Gastroesophageal sphincter (tissue), 4 donors: Measurements from ENCODE around the gene LIPT1. TPM values are rescaled to one million over a fixed set of nuclear protein-coding genes. Genes with fewer than 3 reads are reported as not detected.
"Not testable (repeated sequence)": the region's sequence is repeated elsewhere in the genome, so short reads cannot be mapped to it uniquely, and the experiment has no call there.

ENCODE experiments used
- ATAC-seq: fragments of 150-250 bp; one replicate; pipeline ENCODE4 v1.9.1; 2016; ENCODE audit warnings: mild to moderate bottlenecking, moderate library complexity
- H3K27ac ChIP-seq, 4 donors: fragments of 200-600 bp; sonication (generic) in 3 of 4; 1 replicate in 3 of 4; 2 replicates in 1 of 4; pipeline ENCODE4 v1.5.1; 2016 to 2019
- H3K27me3 ChIP-seq: fragments of 200-600 bp; sonication (generic); one replicate; pipeline ENCODE4 v1.5.1; 2019
- H3K36me3 ChIP-seq, 2 donors: fragments of 200-600 bp; sonication (generic); one replicate each; pipeline ENCODE4 v1.5.1; 2019; ENCODE audit warnings: control low read depth in 1 of 2
- H3K4me1 ChIP-seq, 3 donors: fragments of 200-600 bp; sonication (generic); 1 replicate in 2 of 3; 2 replicates in 1 of 3; pipeline ENCODE4 v1.5.1; 2016 to 2019; ENCODE audit warnings: control low read depth in 2 of 3
- H3K4me3 ChIP-seq, 2 donors: fragments of 200-600 bp; sonication (generic); one replicate each; pipeline ENCODE4 v1.5.1; 2019; ENCODE audit warnings: mild to moderate bottlenecking in 1 of 2, moderate library complexity in 1 of 2
- H3K9me3 ChIP-seq, 3 donors: fragments of 200-600 bp; sonication (generic); one replicate each; pipeline ENCODE4 v1.5.1; 2017 to 2019; ENCODE audit warnings: control low read depth in 2 of 3
- CTCF ChIP-seq, 4 experiments: fragments of 200-600 bp in 2 of 4; fragments of 450-650 bp in 2 of 4; sonication (generic) in 1 of 4; IDR thresholded peaks; one replicate each; pipeline ENCODE4 v1.5.1; 2017 to 2019; ENCODE audit warnings: antibody characterized with exemption in 4 of 4, mild to moderate bottlenecking in 2 of 4, moderate library complexity in 2 of 4
- EP300 ChIP-seq: sonication (generic); formaldehyde crosslinking; IDR thresholded peaks from one replicate; pipeline ENCODE4 v1.6.1; 2017; ENCODE audit warnings: antibody characterized with exemption, mild to moderate bottlenecking
- POLR2A ChIP-seq, 2 donors: fragments of 450-650 bp; IDR thresholded peaks; one replicate each; pipeline ENCODE4 v1.6.1; 2017; ENCODE audit warnings: antibody characterized with exemption in 2 of 2, mild to moderate bottlenecking in 2 of 2, moderate library complexity in 1 of 2
- POLR2AphosphoS5 ChIP-seq: sonication (generic); formaldehyde crosslinking; IDR thresholded peaks from one replicate; pipeline ENCODE4 v1.6.1; 2017; ENCODE audit warnings: antibody characterized with exemption
- WGBS, 2 donors: methylation state at CpG; one replicate each; pipeline ENCODE4 v1.1.5; 2018; ENCODE audit warnings: low coverage in 1 of 2; 5-methylcytosine and 5-hydroxymethylcytosine counted together
- total RNA-seq, 4 donors: library from RNA; depleted of rRNA; stranded (reverse); fragments of >200 nt; gene quantifications; one replicate each; pipeline ENCODE4 v1.1.0, GENCODE V29; 2016

The LIPT1 gene
- total RNA-seq, 4 donors from 2014 or later: 3.1 to 11.9 (median 5.6) TPM

- ATAC-seq: no peak
- H3K36me3 ChIP-seq: peaks cover 0 to 49% of the 10 kb centered on the region in 2 donors
- H3K27ac ChIP-seq: no peak overlapping the region
- TF ChIP-seq POLR2A (IDR thresholded peaks at IDR 0.05): no peak
- no peak for TF ChIP-seq CTCF (IDR thresholded peaks at IDR 0.05)
- no peak for TF ChIP-seq EP300
- no peak for TF ChIP-seq POLR2AphosphoS5
- H3K4me1 ChIP-seq: peaks cover 0 to 23% (median 6%) of the 10 kb centered on the region in 3 donors
- H3K4me3 ChIP-seq: no peak overlapping the region
- no peaks in the 10 kb centered on the region for H3K27me3 ChIP-seq
- H3K9me3 ChIP-seq: no peaks in the 10 kb centered on the region
These were observed 32.2 kb downstream of the LIPT1 start for GRCh38 chr2:99187011-99187410.

GRCh38 chr2:99188357-99188756 lies 33.6 kb downstream of the LIPT1 start:
- H3K4me3 ChIP-seq: no peak overlapping the region
- ATAC-seq: no peak
- H3K9me3 ChIP-seq: no peaks in the 10 kb centered on the region
- H3K27ac ChIP-seq: no peak overlapping the region
- 94% methylated on average over 3 of the region's 3 CpGs; no CpG with 5 or more reads in 1 of the 2 donors for WGBS, 2 donors
- peaks cover 0 to 62% of the 10 kb centered on the region in 2 donors for H3K36me3 ChIP-seq
- TF ChIP-seq CTCF (IDR thresholded peaks at IDR 0.05) (no peak), EP300 (no peak)
- H3K4me1 ChIP-seq: peaks cover 0 to 10% (median 0%) of the 10 kb centered on the region in 3 donors
- H3K27me3 ChIP-seq: no peaks in the 10 kb centered on the region

- Histone ChIP-seq H3K9me3 (no peaks in the 10 kb centered on the region), H3K4me1 (no peaks in the 10 kb centered on the region), H3K36me3 (peaks cover 0 to 84% of the 10 kb centered on the region in 2 donors), H3K27me3 (no peaks in the 10 kb centered on the region), H3K4me3 (no peak overlapping the region), H3K27ac (no peak overlapping the region)
- TF ChIP-seq CTCF (IDR thresholded peaks at IDR 0.05): no peak
- TF ChIP-seq POLR2A (IDR thresholded peaks at IDR 0.05): no peak
- TF ChIP-seq POLR2AphosphoS5: no peak
- TF ChIP-seq EP300: no peak
- ATAC-seq: no peak
- 57 to 90% methylated on average over 1 of the region's 1 CpG for WGBS, 2 donors
These were observed 35.8 kb downstream of the LIPT1 start for GRCh38 chr2:99190548-99190947.

- H3K27me3 ChIP-seq, H3K27ac ChIP-seq, H3K4me3 ChIP-seq, ATAC-seq, H3K4me1 ChIP-seq, H3K9me3 ChIP-seq: not testable (repeated sequence)
- 97 to 100% methylated on average over 4 of the region's 4 CpGs for WGBS, 2 donors
- H3K36me3 ChIP-seq: peaks cover 0 to 96% of the 10 kb centered on the region in 2 donors
These were observed 37.6 kb downstream of the LIPT1 start for GRCh38 chr2:99192364-99192763.

GRCh38 chr2:99198103-99198841 lies 43.5 kb downstream of the LIPT1 start:
- no peaks in the 10 kb centered on the region for H3K9me3 ChIP-seq
- H3K27me3 ChIP-seq: no peaks in the 10 kb centered on the region
- WGBS, 2 donors: 89 to 100% methylated on average over 2 to 5 of the region's 6 CpGs
- no peaks in the 10 kb centered on the region for H3K4me1 ChIP-seq
- H3K4me3 ChIP-seq: no peak overlapping the region
- TF ChIP-seq POLR2A (IDR thresholded peaks at IDR 0.05) (no peak), POLR2AphosphoS5 (no peak), EP300 (no peak), CTCF (IDR thresholded peaks at IDR 0.05) (no peak)
- no peak overlapping the region for H3K27ac ChIP-seq
- peaks cover 0 to 68% of the 10 kb centered on the region in 2 donors for H3K36me3 ChIP-seq
- ATAC-seq: no peak
